ENCODE data around the gene RASGRP3. TPM values are rescaled to one million over a fixed set of nuclear protein-coding genes. Genes with fewer than 3 reads are reported as not detected.

The RASGRP3 gene
- total and polyA plus RNA-seq, 2 of the 13 experiments (the other 11 are each of a cell fraction or from before 2014, with no cell fraction given), result 0.01 TPM; not detected in 1

DNA sequence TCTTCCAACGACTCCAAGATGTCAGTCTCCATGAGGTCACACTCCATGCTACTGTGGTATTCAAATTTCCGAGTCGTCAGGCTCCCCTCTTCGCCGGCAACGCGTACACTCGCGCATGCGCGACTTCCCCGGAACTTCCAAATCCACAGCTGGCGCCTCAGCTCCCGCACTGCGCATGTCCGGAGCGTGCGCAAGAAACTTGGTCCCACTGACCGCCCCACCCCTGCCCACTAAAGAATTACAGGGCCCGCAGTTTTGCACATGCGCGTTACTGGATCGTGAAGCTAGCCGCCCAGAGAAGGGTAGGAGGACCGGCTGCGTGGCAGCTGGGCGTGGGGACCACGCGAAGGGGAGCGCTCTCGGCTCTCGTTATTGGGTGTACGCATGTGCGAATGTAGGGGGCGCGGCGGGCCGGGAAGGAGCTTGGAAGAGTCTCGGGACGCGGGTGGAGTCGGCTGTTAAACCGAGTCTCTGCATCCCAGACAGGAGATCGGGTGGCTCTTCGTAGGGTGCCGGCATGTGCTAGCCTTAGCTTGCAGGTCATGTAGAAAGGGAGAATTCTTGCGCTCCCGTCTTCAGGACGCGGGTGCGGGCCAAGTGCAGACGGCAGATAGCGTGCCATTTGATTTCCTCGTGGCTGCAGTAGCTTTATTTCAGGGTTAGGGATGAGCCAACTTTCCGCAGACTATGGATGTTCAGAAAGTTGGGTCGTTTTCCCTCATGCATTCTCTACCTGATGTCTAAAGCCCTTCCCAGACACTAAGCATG, 122.9 kb downstream of the RASGRP3 start, which contains the start of gene FAM98A (continued):
- TF ChIP-seq, protein P1, sequence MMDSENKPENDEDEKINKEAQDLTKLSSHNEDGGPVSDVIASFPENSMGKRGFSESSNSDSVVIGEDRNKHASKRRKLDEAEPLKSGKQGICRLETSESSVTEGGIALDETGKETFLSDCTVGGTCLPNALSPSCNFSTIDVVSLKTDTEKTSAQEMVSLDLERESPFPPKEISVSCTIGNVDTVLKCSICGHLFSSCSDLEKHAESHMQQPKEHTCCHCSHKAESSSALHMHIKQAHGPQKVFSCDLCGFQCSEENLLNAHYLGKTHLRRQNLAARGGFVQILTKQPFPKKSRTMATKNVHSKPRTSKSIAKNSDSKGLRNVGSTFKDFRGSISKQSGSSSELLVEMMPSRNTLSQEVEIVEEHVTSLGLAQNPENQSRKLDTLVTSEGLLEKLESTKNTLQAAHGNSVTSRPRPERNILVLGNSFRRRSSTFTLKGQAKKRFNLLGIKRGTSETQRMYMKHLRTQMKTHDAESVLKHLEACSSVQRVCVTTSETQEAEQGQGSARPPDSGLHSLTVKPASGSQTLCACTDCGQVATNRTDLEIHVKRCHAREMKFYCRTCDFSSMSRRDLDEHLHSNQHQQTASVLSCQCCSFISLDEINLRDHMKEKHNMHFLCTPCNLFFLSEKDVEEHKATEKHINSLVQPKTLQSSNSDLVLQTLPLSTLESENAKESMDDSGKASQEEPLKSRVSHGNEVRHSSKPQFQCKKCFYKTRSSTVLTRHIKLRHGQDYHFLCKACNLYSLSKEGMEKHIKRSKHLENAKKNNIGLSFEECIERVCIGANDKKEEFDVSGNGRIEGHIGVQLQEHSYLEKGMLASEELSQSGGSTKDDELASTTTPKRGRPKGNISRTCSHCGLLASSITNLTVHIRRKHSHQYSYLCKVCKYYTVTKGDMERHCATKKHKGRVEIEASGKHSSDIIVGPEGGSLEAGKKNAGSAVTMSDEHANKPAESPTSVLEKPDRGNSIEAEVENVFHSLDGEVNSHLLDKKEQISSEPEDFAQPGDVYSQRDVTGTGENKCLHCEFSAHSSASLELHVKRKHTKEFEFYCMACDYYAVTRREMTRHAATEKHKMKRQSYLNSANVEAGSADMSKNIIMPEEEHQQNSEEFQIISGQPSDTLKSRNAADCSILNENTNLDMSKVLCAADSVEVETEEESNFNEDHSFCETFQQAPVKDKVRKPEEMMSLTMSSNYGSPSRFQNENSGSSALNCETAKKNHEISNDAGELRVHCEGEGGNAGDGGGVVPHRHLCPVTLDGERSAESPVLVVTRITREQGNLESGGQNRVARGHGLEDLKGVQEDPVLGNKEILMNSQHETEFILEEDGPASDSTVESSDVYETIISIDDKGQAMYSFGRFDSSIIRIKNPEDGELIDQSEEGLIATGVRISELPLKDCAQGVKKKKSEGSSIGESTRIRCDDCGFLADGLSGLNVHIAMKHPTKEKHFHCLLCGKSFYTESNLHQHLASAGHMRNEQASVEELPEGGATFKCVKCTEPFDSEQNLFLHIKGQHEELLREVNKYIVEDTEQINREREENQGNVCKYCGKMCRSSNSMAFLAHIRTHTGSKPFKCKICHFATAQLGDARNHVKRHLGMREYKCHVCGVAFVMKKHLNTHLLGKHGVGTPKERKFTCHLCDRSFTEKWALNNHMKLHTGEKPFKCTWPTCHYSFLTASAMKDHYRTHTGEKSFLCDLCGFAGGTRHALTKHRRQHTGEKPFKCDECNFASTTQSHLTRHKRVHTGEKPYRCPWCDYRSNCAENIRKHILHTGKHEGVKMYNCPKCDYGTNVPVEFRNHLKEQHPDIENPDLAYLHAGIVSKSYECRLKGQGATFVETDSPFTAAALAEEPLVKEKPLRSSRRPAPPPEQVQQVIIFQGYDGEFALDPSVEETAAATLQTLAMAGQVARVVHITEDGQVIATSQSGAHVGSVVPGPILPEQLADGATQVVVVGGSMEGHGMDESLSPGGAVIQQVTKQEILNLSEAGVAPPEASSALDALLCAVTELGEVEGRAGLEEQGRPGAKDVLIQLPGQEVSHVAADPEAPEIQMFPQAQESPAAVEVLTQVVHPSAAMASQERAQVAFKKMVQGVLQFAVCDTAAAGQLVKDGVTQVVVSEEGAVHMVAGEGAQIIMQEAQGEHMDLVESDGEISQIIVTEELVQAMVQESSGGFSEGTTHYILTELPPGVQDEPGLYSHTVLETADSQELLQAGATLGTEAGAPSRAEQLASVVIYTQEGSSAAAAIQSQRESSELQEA (CRISPR knock-in tag; IDR thresholded peaks at IDR 0.05; ENCODE audit: not compliant biosample characterization), result peak; percentile 93
- TF ChIP-seq ZBTB40 (IDR thresholded peaks at IDR 0.05), result no peak
- peak; percentile 60; the same call in 1 of the 2 replicates for TF ChIP-seq ZBTB40 (CRISPR knock-in tag; IDR thresholded peaks at IDR 0.05)
- TF ChIP-seq, protein P2, sequence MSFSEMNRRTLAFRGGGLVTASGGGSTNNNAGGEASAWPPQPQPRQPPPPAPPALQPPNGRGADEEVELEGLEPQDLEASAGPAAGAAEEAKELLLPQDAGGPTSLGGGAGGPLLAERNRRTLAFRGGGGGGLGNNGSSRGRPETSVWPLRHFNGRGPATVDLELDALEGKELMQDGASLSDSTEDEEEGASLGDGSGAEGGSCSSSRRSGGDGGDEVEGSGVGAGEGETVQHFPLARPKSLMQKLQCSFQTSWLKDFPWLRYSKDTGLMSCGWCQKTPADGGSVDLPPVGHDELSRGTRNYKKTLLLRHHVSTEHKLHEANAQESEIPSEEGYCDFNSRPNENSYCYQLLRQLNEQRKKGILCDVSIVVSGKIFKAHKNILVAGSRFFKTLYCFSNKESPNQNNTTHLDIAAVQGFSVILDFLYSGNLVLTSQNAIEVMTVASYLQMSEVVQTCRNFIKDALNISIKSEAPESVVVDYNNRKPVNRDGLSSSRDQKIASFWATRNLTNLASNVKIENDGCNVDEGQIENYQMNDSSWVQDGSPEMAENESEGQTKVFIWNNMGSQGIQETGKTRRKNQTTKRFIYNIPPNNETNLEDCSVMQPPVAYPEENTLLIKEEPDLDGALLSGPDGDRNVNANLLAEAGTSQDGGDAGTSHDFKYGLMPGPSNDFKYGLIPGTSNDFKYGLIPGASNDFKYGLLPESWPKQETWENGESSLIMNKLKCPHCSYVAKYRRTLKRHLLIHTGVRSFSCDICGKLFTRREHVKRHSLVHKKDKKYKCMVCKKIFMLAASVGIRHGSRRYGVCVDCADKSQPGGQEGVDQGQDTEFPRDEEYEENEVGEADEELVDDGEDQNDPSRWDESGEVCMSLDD (CRISPR knock-in tag; IDR thresholded peaks at IDR 0.05; ENCODE audit: borderline replicate concordance), result peak; percentile 28; the same call in 1 of the 2 replicates
- TF ChIP-seq ZNF749 (CRISPR knock-in tag; IDR thresholded peaks at IDR 0.05; ENCODE audit: borderline replicate concordance), result peak; percentile 95
